Neural cell (in vitro differentiated cells): ENCODE data around the gene SFTPD. TPM values are rescaled to one million over a fixed set of nuclear protein-coding genes. Genes with fewer than 3 reads are reported as not detected.

Experiments used
- H2AFZ ChIP-seq: fragments of 200-600, 300-800 bp; sonication (generic), shearing (Covaris generic); 2 replicates; pipeline ENCODE4 v1.6.0; 2014; ENCODE audit warnings: low read depth, mild to moderate bottlenecking, antibody characterized with exemption, low read length, moderate library complexity
- H3F3A ChIP-seq: fragments of 200-600 bp; shearing (Covaris generic); 2 replicates; pipeline ENCODE4 v1.6.1; 2016; ENCODE audit warnings: mild to moderate bottlenecking, moderate library complexity, mixed read lengths, antibody characterized with exemption, low read length; ENCODE audit not compliant: insufficient read depth, poor library complexity, severe bottlenecking
- H3K27ac ChIP-seq: fragments of 200-600, 300-800 bp; sonication (generic), shearing (Covaris generic); 2 replicates; pipeline ENCODE4 v1.5.1; 2014; ENCODE audit warnings: mild to moderate bottlenecking, low read length, moderate library complexity
- H3K27me3 ChIP-seq: fragments of 300-800, 200-600 bp; sonication (generic), shearing (Covaris generic); 2 replicates; pipeline ENCODE4 v1.6.0; 2014; ENCODE audit warnings: mild to moderate bottlenecking, low read depth, low read length, moderate library complexity; ENCODE audit not compliant: insufficient read depth
- H3K36me3 ChIP-seq: fragments of 300-800, 200-600 bp; sonication (generic), shearing (Covaris generic); 2 replicates; pipeline ENCODE4 v1.5.1; 2014; ENCODE audit warnings: mild to moderate bottlenecking, antibody characterized with exemption, low read length, moderate library complexity; ENCODE audit not compliant: insufficient read depth
- H3K4me2 ChIP-seq: fragments of 300-800, 200-600 bp; sonication (generic), shearing (Covaris generic); 2 replicates; pipeline ENCODE4 v1.6.0; 2014; ENCODE audit warnings: mild to moderate bottlenecking, low read length
- H3K4me3 ChIP-seq: fragments of 300-800, 200-600 bp; sonication (generic), shearing (Covaris generic); 2 replicates; pipeline ENCODE4 v1.5.1; 2014; ENCODE audit warnings: mild to moderate bottlenecking, low read length, moderate library complexity
- H3K79me2 ChIP-seq: fragments of 200-600 bp; shearing (Covaris generic); replicated peaks from 2 replicates; pipeline ENCODE4 v1.6.0; 2014; ENCODE audit warnings: mild to moderate bottlenecking, low read length, moderate library complexity; ENCODE audit not compliant: insufficient read depth
- H3K9ac ChIP-seq: fragments of 300-800, 200-600 bp; sonication (generic), shearing (Covaris generic); 2 replicates; pipeline ENCODE4 v1.6.1; 2016; ENCODE audit warnings: mild to moderate bottlenecking, low read length, mixed read lengths
- H3K9me2 ChIP-seq: fragments of 200-600 bp; shearing (Covaris generic); 2 replicates; pipeline ENCODE4 v1.6.1; 2016; ENCODE audit warnings: mild to moderate bottlenecking, low read length, mixed read lengths; ENCODE audit not compliant: insufficient read depth
- H3K9me3 ChIP-seq: fragments of 200-600, 300-800 bp; sonication (generic), shearing (Covaris generic); 2 replicates; pipeline ENCODE4 v1.6.1; 2016; ENCODE audit warnings: mild to moderate bottlenecking, mixed run types, low read length, moderate library complexity, mixed read lengths
- H4K20me1 ChIP-seq: fragments of 200-600 bp; shearing (Covaris generic); 2 replicates; pipeline ENCODE4 v1.6.1; 2016; ENCODE audit warnings: mild to moderate bottlenecking, mixed run types; ENCODE audit not compliant: insufficient read depth
- EP300 ChIP-seq: fragments of 450-650 bp; conservative IDR thresholded peaks from 2 replicates; pipeline ENCODE4 v1.6.1; 2014; ENCODE audit warnings: antibody characterized with exemption, mild to moderate bottlenecking, moderate library complexity; ENCODE audit not compliant: poor library complexity, severe bottlenecking
- EZH2 ChIP-seq: fragments of 200-600, 300-800 bp; shearing (Covaris generic), sonication (generic); IDR thresholded peaks from 2 replicates; pipeline ENCODE4 v1.6.1; 2014; ENCODE audit warnings: antibody characterized with exemption, low read length, borderline replicate concordance, mild to moderate bottlenecking; ENCODE audit not compliant: insufficient read depth, poor library complexity, severe bottlenecking
- MXI1 ChIP-seq: fragments of 450-650 bp; conservative IDR thresholded peaks from 2 replicates; pipeline ENCODE4 v1.6.1; 2014; ENCODE audit warnings: antibody characterized with exemption, mild to moderate bottlenecking; ENCODE audit not compliant: poor library complexity, severe bottlenecking
- POLR2AphosphoS5 ChIP-seq: IDR thresholded peaks from 2 replicates; pipeline ENCODE4 v1.6.1; 2012
- RAD21 ChIP-seq: fragments of 450-650 bp; conservative IDR thresholded peaks from 2 replicates; pipeline ENCODE4 v1.6.1; 2014; ENCODE audit warnings: antibody characterized with exemption, mild to moderate bottlenecking, moderate library complexity
- SMC3 ChIP-seq: fragments of 450-650 bp; conservative IDR thresholded peaks from 2 replicates; pipeline ENCODE4 v1.6.1; 2014; ENCODE audit warnings: antibody characterized with exemption, mild to moderate bottlenecking, moderate library complexity; ENCODE audit not compliant: poor library complexity
- TAF1 ChIP-seq: IDR thresholded peaks from 2 replicates; pipeline ENCODE4 v1.6.1; 2012; ENCODE audit warnings: low read depth
- polyA plus RNA-seq: library from polyadenylated mRNA; depleted of rRNA; stranded (reverse); fragments of >200 nt; gene quantifications from 2 replicates; pipeline ENCODE4 v1.2.3, GENCODE V29; 2014
- TF ChIP-seq, protein P1 (sequence below): IDR thresholded peaks from 2 replicates; pipeline ENCODE4 v1.6.1; 2012; ENCODE audit warnings: borderline replicate concordance
- TF ChIP-seq, protein P2 (sequence below): fragments of 450-650 bp; IDR thresholded peaks from 2 replicates; pipeline ENCODE4 v1.5.1; 2014; ENCODE audit warnings: antibody characterized with exemption, mild to moderate bottlenecking, moderate library complexity; ENCODE audit not compliant: poor library complexity, severe bottlenecking

Gene SFTPD
- polyA plus RNA-seq, 1 donor from 2014 or later = 0.51 TPM

DNA sequence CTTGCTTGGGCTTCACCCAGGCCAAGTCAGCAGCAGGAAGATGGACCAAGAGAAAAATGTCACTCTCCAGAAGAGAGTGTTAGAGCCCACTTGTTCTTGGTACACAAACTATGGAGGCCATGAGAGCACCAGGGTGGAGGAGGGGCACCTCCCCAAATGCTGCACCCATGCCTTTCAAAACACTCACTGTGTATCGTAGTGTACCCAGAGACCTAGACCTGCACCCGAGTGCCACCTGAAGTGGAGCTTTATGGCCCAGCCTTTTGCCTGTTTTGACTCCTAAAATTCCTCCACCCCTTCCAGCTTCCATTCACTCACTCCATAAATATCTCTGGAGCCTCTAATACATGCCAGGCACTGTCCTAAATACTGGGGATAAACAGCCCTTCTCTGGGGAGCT lies 5.0 kb downstream of the SFTPD start:
- Histone ChIP-seq H3K9me2 (no peaks in the 10 kb centered on the region), H2AFZ (no peak overlapping the region), H3K36me3 (no peaks in the 10 kb centered on the region), H4K20me1 (no peaks in the 10 kb centered on the region), H3K9ac (no peak overlapping the region), H3K4me3 (no peak overlapping the region), H3K79me2 (no peaks in the 10 kb centered on the region), H3F3A (no peaks in the 10 kb centered on the region), H3K9me3 (no peaks in the 10 kb centered on the region), H3K27me3 (no peaks in the 10 kb centered on the region), H3K4me2 (no peak overlapping the region), H3K27ac (no peak overlapping the region)
- TF ChIP-seq EZH2 (no peak), POLR2AphosphoS5 (no peak), MXI1 (no peak), TAF1 (no peak), RAD21 (no peak), EP300 (no peak), SMC3 (no peak)
- TF ChIP-seq, protein P1, sequence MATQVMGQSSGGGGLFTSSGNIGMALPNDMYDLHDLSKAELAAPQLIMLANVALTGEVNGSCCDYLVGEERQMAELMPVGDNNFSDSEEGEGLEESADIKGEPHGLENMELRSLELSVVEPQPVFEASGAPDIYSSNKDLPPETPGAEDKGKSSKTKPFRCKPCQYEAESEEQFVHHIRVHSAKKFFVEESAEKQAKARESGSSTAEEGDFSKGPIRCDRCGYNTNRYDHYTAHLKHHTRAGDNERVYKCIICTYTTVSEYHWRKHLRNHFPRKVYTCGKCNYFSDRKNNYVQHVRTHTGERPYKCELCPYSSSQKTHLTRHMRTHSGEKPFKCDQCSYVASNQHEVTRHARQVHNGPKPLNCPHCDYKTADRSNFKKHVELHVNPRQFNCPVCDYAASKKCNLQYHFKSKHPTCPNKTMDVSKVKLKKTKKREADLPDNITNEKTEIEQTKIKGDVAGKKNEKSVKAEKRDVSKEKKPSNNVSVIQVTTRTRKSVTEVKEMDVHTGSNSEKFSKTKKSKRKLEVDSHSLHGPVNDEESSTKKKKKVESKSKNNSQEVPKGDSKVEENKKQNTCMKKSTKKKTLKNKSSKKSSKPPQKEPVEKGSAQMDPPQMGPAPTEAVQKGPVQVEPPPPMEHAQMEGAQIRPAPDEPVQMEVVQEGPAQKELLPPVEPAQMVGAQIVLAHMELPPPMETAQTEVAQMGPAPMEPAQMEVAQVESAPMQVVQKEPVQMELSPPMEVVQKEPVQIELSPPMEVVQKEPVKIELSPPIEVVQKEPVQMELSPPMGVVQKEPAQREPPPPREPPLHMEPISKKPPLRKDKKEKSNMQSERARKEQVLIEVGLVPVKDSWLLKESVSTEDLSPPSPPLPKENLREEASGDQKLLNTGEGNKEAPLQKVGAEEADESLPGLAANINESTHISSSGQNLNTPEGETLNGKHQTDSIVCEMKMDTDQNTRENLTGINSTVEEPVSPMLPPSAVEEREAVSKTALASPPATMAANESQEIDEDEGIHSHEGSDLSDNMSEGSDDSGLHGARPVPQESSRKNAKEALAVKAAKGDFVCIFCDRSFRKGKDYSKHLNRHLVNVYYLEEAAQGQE = no peak
- TF ChIP-seq, protein P2, sequence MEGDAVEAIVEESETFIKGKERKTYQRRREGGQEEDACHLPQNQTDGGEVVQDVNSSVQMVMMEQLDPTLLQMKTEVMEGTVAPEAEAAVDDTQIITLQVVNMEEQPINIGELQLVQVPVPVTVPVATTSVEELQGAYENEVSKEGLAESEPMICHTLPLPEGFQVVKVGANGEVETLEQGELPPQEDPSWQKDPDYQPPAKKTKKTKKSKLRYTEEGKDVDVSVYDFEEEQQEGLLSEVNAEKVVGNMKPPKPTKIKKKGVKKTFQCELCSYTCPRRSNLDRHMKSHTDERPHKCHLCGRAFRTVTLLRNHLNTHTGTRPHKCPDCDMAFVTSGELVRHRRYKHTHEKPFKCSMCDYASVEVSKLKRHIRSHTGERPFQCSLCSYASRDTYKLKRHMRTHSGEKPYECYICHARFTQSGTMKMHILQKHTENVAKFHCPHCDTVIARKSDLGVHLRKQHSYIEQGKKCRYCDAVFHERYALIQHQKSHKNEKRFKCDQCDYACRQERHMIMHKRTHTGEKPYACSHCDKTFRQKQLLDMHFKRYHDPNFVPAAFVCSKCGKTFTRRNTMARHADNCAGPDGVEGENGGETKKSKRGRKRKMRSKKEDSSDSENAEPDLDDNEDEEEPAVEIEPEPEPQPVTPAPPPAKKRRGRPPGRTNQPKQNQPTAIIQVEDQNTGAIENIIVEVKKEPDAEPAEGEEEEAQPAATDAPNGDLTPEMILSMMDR = no peak

DNA sequence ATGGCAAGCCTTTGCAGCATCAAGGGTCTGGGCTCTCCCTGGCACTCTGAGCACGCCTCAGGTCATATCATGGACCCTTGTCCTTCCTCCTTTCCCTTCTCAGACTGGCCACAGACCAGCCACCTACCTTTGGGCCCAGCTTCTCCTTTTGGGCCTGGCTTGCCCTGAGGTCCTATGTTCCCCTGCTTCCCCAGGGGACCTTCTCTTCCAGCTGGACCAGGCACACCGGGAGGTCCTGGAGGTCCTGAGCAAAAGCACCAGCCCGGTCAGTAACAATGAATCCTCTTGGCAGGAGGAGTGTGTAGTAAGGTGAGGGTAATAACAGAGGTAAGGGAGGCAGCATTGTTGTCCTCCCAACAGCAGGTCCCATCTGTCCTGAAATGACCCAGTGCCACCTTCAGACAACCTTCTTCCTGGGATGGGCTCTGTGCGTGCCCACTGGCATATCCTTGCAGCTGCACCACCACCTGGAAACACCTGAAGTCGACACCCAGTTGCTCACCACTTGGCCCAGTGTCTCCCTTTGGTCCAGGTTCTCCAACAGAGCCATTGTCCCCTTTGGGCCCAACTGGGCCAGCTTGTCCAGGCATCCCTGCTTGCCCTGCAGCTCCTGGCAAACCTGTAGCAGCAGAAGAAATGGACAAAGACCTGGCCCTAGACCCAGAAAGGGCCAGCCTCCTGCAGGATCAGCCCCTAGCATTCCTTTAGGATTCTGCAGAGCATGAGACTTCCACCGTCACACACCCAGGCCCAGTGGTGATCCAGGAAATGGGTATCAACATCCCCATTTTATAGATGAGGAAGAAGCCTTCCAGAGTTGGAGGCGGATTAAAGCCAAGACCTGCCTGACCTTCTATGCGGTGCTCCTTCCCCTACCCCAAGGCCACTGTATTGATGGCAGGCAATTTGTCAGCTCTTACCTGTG lies 6.4 kb downstream of the SFTPD start:
- no peak overlapping the region for H3K4me2 ChIP-seq
- no peaks in the 10 kb centered on the region for H3K27me3 ChIP-seq
- no peaks in the 10 kb centered on the region for H3K36me3 ChIP-seq
- H3K9me2 ChIP-seq = no peaks in the 10 kb centered on the region
- no peak overlapping the region for H2AFZ ChIP-seq
- no peak for TF ChIP-seq POLR2AphosphoS5
- TF ChIP-seq MXI1 = no peak
- TF ChIP-seq RAD21 = no peak
- no peak for TF ChIP-seq EP300
- TF ChIP-seq TAF1 = no peak
- TF ChIP-seq SMC3 = no peak
- no peak for TF ChIP-seq EZH2
- TF ChIP-seq, protein P1 = no peak
- TF ChIP-seq, protein P2 = no peak
- no peaks in the 10 kb centered on the region for H3K79me2 ChIP-seq
- H4K20me1 ChIP-seq = no peaks in the 10 kb centered on the region
- no peaks in the 10 kb centered on the region for H3F3A ChIP-seq
- no peak overlapping the region for H3K27ac ChIP-seq
- no peak overlapping the region for H3K9ac ChIP-seq
- H3K9me3 ChIP-seq = no peaks in the 10 kb centered on the region
- no peak overlapping the region for H3K4me3 ChIP-seq
